T-helper 1 cell treated with Interleukin-12 subunit alpha and Interleukin-12 subunit beta and Interleukin-4 antibody, amounts not matched to agents 30 μg/mL and 1 μg/mL, for 36 hours (primary cell): Measurements from ENCODE around the gene FGFR2.
"Not testable (repeated sequence)": the region's sequence is repeated elsewhere in the genome, so short reads cannot be mapped to it uniquely, and the experiment has no call there.

Experiments
- H3K27ac Mint-ChIP-seq: one replicate; pipeline ENCODE4 v1.8.0; 2021; ENCODE audit warnings: mild to moderate bottlenecking, mixed read lengths
- H3K27me3 Mint-ChIP-seq: one replicate; pipeline ENCODE4 v1.8.0; 2021; ENCODE audit warnings: low read depth, mixed read lengths
- H3K36me3 Mint-ChIP-seq: one replicate; pipeline ENCODE4 v1.8.0; 2021; ENCODE audit warnings: low read depth, mixed read lengths
- H3K4me1 Mint-ChIP-seq: one replicate; pipeline ENCODE4 v1.8.0; 2021; ENCODE audit warnings: low read depth, mixed read lengths
- H3K4me3 Mint-ChIP-seq: one replicate; pipeline ENCODE4 v1.8.0; 2021; ENCODE audit warnings: mild to moderate bottlenecking, moderate library complexity, mixed read lengths
- H3K9me3 Mint-ChIP-seq: one replicate; pipeline ENCODE4 v1.8.0; 2021; ENCODE audit warnings: mixed read lengths

Gene FGFR2

GRCh38 chr10:121559326-121560026 lies 38.8 kb downstream of the FGFR2 start:
- Mint-ChIP-seq H3K4me3 (no peak overlapping the region), H3K27me3 (no peaks in the 10 kb centered on the region), H3K27ac (no peak overlapping the region), H3K4me1 (no peaks in the 10 kb centered on the region), H3K36me3 (no peaks in the 10 kb centered on the region), H3K9me3 (peaks cover 7% of the 10 kb centered on the region)

GRCh38 chr10:121558238-121558637 lies 40.0 kb downstream of the FGFR2 start:
- no peak overlapping the region for H3K27ac Mint-ChIP-seq

GRCh38 chr10:121556918-121557573 lies 41.2 kb downstream of the FGFR2 start:
- Mint-ChIP-seq H3K4me1 (no peaks in the 10 kb centered on the region), H3K27ac (no peak overlapping the region), H3K27me3 (no peaks in the 10 kb centered on the region), H3K9me3 (peaks cover 7% of the 10 kb centered on the region), H3K4me3 (no peak overlapping the region), H3K36me3 (no peaks in the 10 kb centered on the region)

More at GRCh38 chr10:121558238-121558637, 40.0 kb downstream of the FGFR2 start:
- Mint-ChIP-seq H3K36me3 (no peaks in the 10 kb centered on the region), H3K27me3 (no peaks in the 10 kb centered on the region), H3K4me3 (no peak overlapping the region), H3K4me1 (no peaks in the 10 kb centered on the region), H3K9me3 (peaks cover 7% of the 10 kb centered on the region)

- Mint-ChIP-seq H3K9me3 (peaks cover 4% of the 10 kb centered on the region), H3K27me3 (no peaks in the 10 kb centered on the region), H3K36me3 (no peaks in the 10 kb centered on the region), H3K4me1 (no peaks in the 10 kb centered on the region), H3K27ac (no peak overlapping the region), H3K4me3 (no peak overlapping the region)
These were observed 41.8 kb downstream of the FGFR2 start for GRCh38 chr10:121556455-121556854.

- not testable (repeated sequence) for H3K9me3 Mint-ChIP-seq, H3K4me3 Mint-ChIP-seq, H3K27ac Mint-ChIP-seq, H3K4me1 Mint-ChIP-seq, H3K36me3 Mint-ChIP-seq, H3K27me3 Mint-ChIP-seq
These were observed 43.3 kb downstream of the FGFR2 start for GRCh38 chr10:121554916-121555315.

GRCh38 chr10:121553511-121554264 lies 44.6 kb downstream of the FGFR2 start:
- Mint-ChIP-seq H3K36me3 (no peaks in the 10 kb centered on the region), H3K27me3 (no peaks in the 10 kb centered on the region)

GRCh38 chr10:121552746-121553145 lies 45.5 kb downstream of the FGFR2 start:
- no peaks in the 10 kb centered on the region for H3K27me3 Mint-ChIP-seq
- no peaks in the 10 kb centered on the region for H3K4me1 Mint-ChIP-seq
- no peak overlapping the region for H3K4me3 Mint-ChIP-seq
- H3K9me3 Mint-ChIP-seq, result peaks cover 11% of the 10 kb centered on the region
- H3K27ac Mint-ChIP-seq, result no peak overlapping the region
- no peaks in the 10 kb centered on the region for H3K36me3 Mint-ChIP-seq

More at GRCh38 chr10:121553511-121554264, 44.6 kb downstream of the FGFR2 start:
- Mint-ChIP-seq H3K27ac (no peak overlapping the region), H3K4me3 (no peak overlapping the region), H3K4me1 (no peaks in the 10 kb centered on the region), H3K9me3 (peaks cover 11% of the 10 kb centered on the region)

GRCh38 chr10:121551210-121551885 lies 46.9 kb downstream of the FGFR2 start:
- Mint-ChIP-seq H3K27ac (no peak overlapping the region), H3K4me3 (no peak overlapping the region), H3K36me3 (no peaks in the 10 kb centered on the region), H3K4me1 (no peaks in the 10 kb centered on the region), H3K9me3 (peaks cover 11% of the 10 kb centered on the region), H3K27me3 (no peaks in the 10 kb centered on the region)

GRCh38 chr10:121544301-121544869 lies 53.9 kb downstream of the FGFR2 start:
- H3K4me3 Mint-ChIP-seq, result no peak overlapping the region
- peaks cover under 1% of the 10 kb centered on the region for H3K9me3 Mint-ChIP-seq
- no peaks in the 10 kb centered on the region for H3K27me3 Mint-ChIP-seq
- no peaks in the 10 kb centered on the region for H3K4me1 Mint-ChIP-seq
- no peaks in the 10 kb centered on the region for H3K36me3 Mint-ChIP-seq
- no peak overlapping the region for H3K27ac Mint-ChIP-seq

GRCh38 chr10:121543545-121543944 lies 54.7 kb downstream of the FGFR2 start:
- Mint-ChIP-seq H3K4me1 (no peaks in the 10 kb centered on the region), H3K36me3 (no peaks in the 10 kb centered on the region), H3K4me3 (no peak overlapping the region), H3K27ac (no peak overlapping the region), H3K27me3 (no peaks in the 10 kb centered on the region), H3K9me3 (no peaks in the 10 kb centered on the region)

GRCh38 chr10:121541450-121542120 lies 56.7 kb downstream of the FGFR2 start:
- no peaks in the 10 kb centered on the region for H3K27me3 Mint-ChIP-seq
- H3K36me3 Mint-ChIP-seq, result no peaks in the 10 kb centered on the region
- H3K4me3 Mint-ChIP-seq, result no peak overlapping the region
- H3K27ac Mint-ChIP-seq, result no peak overlapping the region
- no peaks in the 10 kb centered on the region for H3K4me1 Mint-ChIP-seq
- H3K9me3 Mint-ChIP-seq, result no peaks in the 10 kb centered on the region

- Mint-ChIP-seq H3K4me3 (no peak overlapping the region), H3K36me3 (no peaks in the 10 kb centered on the region), H3K27ac (no peak overlapping the region), H3K4me1 (no peaks in the 10 kb centered on the region), H3K27me3 (no peaks in the 10 kb centered on the region), H3K9me3 (no peaks in the 10 kb centered on the region)
These were observed 57.4 kb downstream of the FGFR2 start for GRCh38 chr10:121540732-121541395.

GRCh38 chr10:121539786-121540185 lies 58.5 kb downstream of the FGFR2 start:
- Mint-ChIP-seq H3K36me3 (no peaks in the 10 kb centered on the region), H3K4me3 (no peak overlapping the region), H3K27me3 (no peaks in the 10 kb centered on the region), H3K4me1 (no peaks in the 10 kb centered on the region), H3K9me3 (no peaks in the 10 kb centered on the region), H3K27ac (no peak overlapping the region)
